H9 (cell line): Measurements from ENCODE around the gene LTBP2. TPM values are rescaled to one million over a fixed set of nuclear protein-coding genes. Genes with fewer than 3 reads are reported as not detected.

Source experiments
- DNase-seq: peaks from one replicate; pipeline ENCODE4 v3.0.0-alpha.2; 2017
- H2AFZ ChIP-seq: one replicate; pipeline ENCODE4 v1.6.1; 2013; ENCODE audit warnings: mild to moderate bottlenecking, low read length, control low read depth, moderate library complexity
- H2AK5ac ChIP-seq: 2 replicates; pipeline ENCODE4 v1.6.1; 2013; ENCODE audit warnings: low read length, control low read depth, mixed read lengths; ENCODE audit not compliant: insufficient read length
- H2BK120ac ChIP-seq: one replicate; pipeline ENCODE4 v1.6.1; 2013; ENCODE audit warnings: low read depth, mild to moderate bottlenecking, low read length, control low read depth, inconsistent platforms; ENCODE audit not compliant: poor library complexity, severe bottlenecking
- H2BK12ac ChIP-seq: 2 replicates; pipeline ENCODE4 v1.6.1; 2013; ENCODE audit warnings: low read length, control low read depth, mixed read lengths, low read depth; ENCODE audit not compliant: insufficient read length
- H2BK15ac ChIP-seq: 2 replicates; pipeline ENCODE4 v1.6.1; 2013; ENCODE audit warnings: low read depth, low read length, control low read depth
- H2BK20ac ChIP-seq: one replicate; pipeline ENCODE4 v1.6.1; 2013; ENCODE audit warnings: low read depth, mild to moderate bottlenecking, low read length, control low read depth, inconsistent platforms; ENCODE audit not compliant: poor library complexity, severe bottlenecking
- H2BK5ac ChIP-seq: 2 replicates; pipeline ENCODE4 v1.6.1; 2013; ENCODE audit warnings: low read length, control low read depth, mixed read lengths; ENCODE audit not compliant: insufficient read length
- H3K14ac ChIP-seq: 2 replicates; pipeline ENCODE4 v1.6.1; 2013; ENCODE audit warnings: low read length, control low read depth; ENCODE audit not compliant: insufficient read depth
- H3K18ac ChIP-seq: 2 replicates; pipeline ENCODE4 v1.6.1; 2013; ENCODE audit warnings: low read depth, mild to moderate bottlenecking, mixed read lengths, low read length, control low read depth; ENCODE audit not compliant: insufficient read length
- H3K23ac ChIP-seq: 2 replicates; pipeline ENCODE4 v1.6.1; 2013; ENCODE audit warnings: low read length, control low read depth, mixed read lengths, low read depth; ENCODE audit not compliant: insufficient read length
- H3K23me2 ChIP-seq: 2 replicates; pipeline ENCODE4 v1.6.1; 2013; ENCODE audit warnings: low read depth, mild to moderate bottlenecking, mixed read lengths, low read length, control low read depth; ENCODE audit not compliant: insufficient read length, poor library complexity, severe bottlenecking
- H3K27ac ChIP-seq: 2 replicates; pipeline ENCODE4 v1.5.1; 2013; ENCODE audit warnings: low read length, control low read depth, mixed read lengths, low read depth; ENCODE audit not compliant: insufficient read length
- H3K27me3 ChIP-seq: 2 replicates; pipeline ENCODE4 v1.6.1; 2013; ENCODE audit warnings: low read length, control low read depth, inconsistent platforms; ENCODE audit not compliant: insufficient read depth
- H3K4ac ChIP-seq: 2 replicates; pipeline ENCODE4 v1.6.1; 2013; ENCODE audit warnings: low read depth, mild to moderate bottlenecking, control low read depth, inconsistent platforms, low read length, moderate library complexity
- H3K4me1 ChIP-seq: 2 replicates; pipeline ENCODE4 v1.6.1; 2013; ENCODE audit warnings: low read length, control low read depth, inconsistent platforms; ENCODE audit not compliant: insufficient read depth
- H3K4me2 ChIP-seq: 2 replicates; pipeline ENCODE4 v1.6.1; 2013; ENCODE audit warnings: low read length, control low read depth, mixed read lengths; ENCODE audit not compliant: insufficient read length, insufficient read depth
- H3K56ac ChIP-seq: 2 replicates; pipeline ENCODE4 v1.6.1; 2013; ENCODE audit warnings: low read depth, mild to moderate bottlenecking, mixed read lengths, low read length, control low read depth; ENCODE audit not compliant: insufficient read length
- H3K79me1 ChIP-seq: 2 replicates; pipeline ENCODE4 v1.6.1; 2013; ENCODE audit warnings: low read depth, mild to moderate bottlenecking, moderate library complexity, low read length, control low read depth, inconsistent platforms; ENCODE audit not compliant: insufficient read depth, poor library complexity, severe bottlenecking
- H3K79me2 ChIP-seq: 2 replicates; pipeline ENCODE4 v1.6.1; 2013; ENCODE audit warnings: low read length, control low read depth, inconsistent platforms; ENCODE audit not compliant: insufficient read depth
- H3K9ac ChIP-seq: 2 replicates; pipeline ENCODE4 v1.6.1; 2013; ENCODE audit warnings: low read length, control low read depth, mixed read lengths; ENCODE audit not compliant: insufficient read length; ENCODE audit errors: extremely low read depth
- H3K9me3 ChIP-seq: one replicate; pipeline ENCODE4 v1.6.1; 2013; ENCODE audit warnings: low read depth, low read length, inconsistent platforms; ENCODE audit not compliant: control insufficient read depth
- H3T11ph ChIP-seq: one replicate; pipeline ENCODE4 v1.6.1; 2013; ENCODE audit warnings: mild to moderate bottlenecking, low read length, control low read depth, inconsistent platforms
- H4K20me1 ChIP-seq: one replicate; pipeline ENCODE4 v1.6.1; 2013; ENCODE audit not compliant: control insufficient read depth, insufficient read length, insufficient read depth
- H4K5ac ChIP-seq: 2 replicates; pipeline ENCODE4 v1.6.1; 2013; ENCODE audit warnings: low read depth, mild to moderate bottlenecking, mixed read lengths, low read length, control low read depth; ENCODE audit not compliant: insufficient read length
- H4K8ac ChIP-seq: replicated peaks from 2 replicates; pipeline ENCODE4 v1.6.1; 2013; ENCODE audit warnings: low read length, control low read depth, mixed read lengths, low read depth; ENCODE audit not compliant: insufficient read length
- H4K91ac ChIP-seq: 2 replicates; pipeline ENCODE4 v1.6.1; 2013; ENCODE audit warnings: low read depth, mild to moderate bottlenecking, moderate library complexity, mixed read lengths, low read length, control low read depth; ENCODE audit not compliant: insufficient read length
- H3K27ac Mint-ChIP-seq, 3 experiments: 2 replicates in 2 of 3; 3 replicates in 1 of 3; pipeline ENCODE4 v1.8.0; 2020 to 2021; ENCODE audit warnings: mixed read lengths in 3 of 3, mild to moderate bottlenecking in 1 of 3, moderate library complexity in 1 of 3
- H3K27me3 Mint-ChIP-seq: 2 replicates; pipeline ENCODE4 v1.8.0; 2021; ENCODE audit warnings: low read depth, mild to moderate bottlenecking, moderate library complexity, mixed read lengths
- H3K36me3 Mint-ChIP-seq, 3 experiments: 2 replicates in 2 of 3; 3 replicates in 1 of 3; pipeline ENCODE4 v1.8.0; 2020 to 2021; ENCODE audit warnings: low read depth in 3 of 3, mixed read lengths in 3 of 3; ENCODE audit not compliant: insufficient read depth in 1 of 3
- H3K4me1 Mint-ChIP-seq, 2 experiments: 2 replicates each; pipeline ENCODE4 v1.8.0; 2020; ENCODE audit warnings: mixed read lengths in 2 of 2
- H3K4me3 Mint-ChIP-seq, 2 experiments: 2 replicates in 1 of 2; 3 replicates in 1 of 2; pipeline ENCODE4 v1.8.0; 2020 to 2021; ENCODE audit warnings: mild to moderate bottlenecking in 2 of 2, mixed read lengths in 2 of 2, moderate library complexity in 1 of 2
- H3K9me3 Mint-ChIP-seq, 2 experiments: 2 replicates in 1 of 2; 3 replicates in 1 of 2; pipeline ENCODE4 v1.8.0; 2020; ENCODE audit warnings: mild to moderate bottlenecking in 2 of 2, mixed read lengths in 2 of 2, moderate library complexity in 1 of 2
- CTCF ChIP-seq: fragments of 200-600 bp; sonication (generic); conservative IDR thresholded peaks from 3 replicates; pipeline ENCODE4 v1.8.0; 2021; ENCODE audit warnings: antibody characterized with exemption, mild to moderate bottlenecking
- WGBS: extraction: QIAGEN DNeasy Blood & Tissue Kit; methylation state at CpG from one replicate; pipeline ENCODE4 v1.1.7; 2013; ENCODE audit warnings: missing lambda C conversion rate, low lambda C conversion rate, mixed read lengths; ENCODE audit not compliant: insufficient read length; ENCODE audit errors: extremely low coverage; 5-methylcytosine and 5-hydroxymethylcytosine counted together
- total RNA-seq: library from RNA; stranded (reverse); gene quantifications from 2 replicates; pipeline ENCODE4 v1.2.1, GENCODE V29; 2021

LTBP2 gene
- total RNA-seq, 1 experiment from 2014 or later, result 0.77 TPM

- no peak overlapping the region for H2BK120ac ChIP-seq
- no peak overlapping the region for H3K18ac ChIP-seq
- H2AFZ ChIP-seq, result no peak overlapping the region
- Mint-ChIP-seq H3K36me3 (peaks cover 11 to 20% (median 16%) of the 10 kb centered on the region in 3 experiments; a peak in 6 of 7 replicates), H3K9me3 (peaks cover 18 to 22% of the 10 kb centered on the region in 2 experiments), H3K27me3 (peaks cover 3% of the 10 kb centered on the region), H3K4me3 (no peak overlapping the region), H3K4me1 (peaks cover 5 to 21% of the 10 kb centered on the region in 2 experiments), H3K27ac (peak overlapping the region in 2 of 3 experiments; percentile 20 to 62; a peak in 2 of 7 replicates)
- H3K56ac ChIP-seq, result no peak overlapping the region
- H3K79me1 ChIP-seq, result no peaks in the 10 kb centered on the region
- H2BK5ac ChIP-seq, result no peak overlapping the region
- H3K23ac ChIP-seq, result no peak overlapping the region
- no peak overlapping the region for H4K91ac ChIP-seq
- no peaks in the 10 kb centered on the region for H3K23me2 ChIP-seq
- no peak overlapping the region for H3K9ac ChIP-seq
- no peak overlapping the region for H2AK5ac ChIP-seq
- H2BK20ac ChIP-seq, result no peak overlapping the region
- H2BK15ac ChIP-seq, result no peak overlapping the region
- no peak overlapping the region for H4K5ac ChIP-seq
- TF ChIP-seq CTCF, result no peak
- H2BK12ac ChIP-seq, result no peak overlapping the region
- no peaks in the 10 kb centered on the region for H3K27me3 ChIP-seq
- H3K4me2 ChIP-seq, result no peak overlapping the region
- no peak overlapping the region for H3T11ph ChIP-seq
- H3K79me2 ChIP-seq, result no peaks in the 10 kb centered on the region
- DNase-seq, result no peak
- H3K9me3 ChIP-seq, result no peaks in the 10 kb centered on the region
- no peaks in the 10 kb centered on the region for H4K20me1 ChIP-seq
- H3K4ac ChIP-seq, result no peak overlapping the region
- WGBS, result no CpG with 5 or more reads among the region's 4 CpGs
- H3K27ac ChIP-seq, result no peak overlapping the region
- H3K4me1 ChIP-seq, result no peaks in the 10 kb centered on the region
- H4K8ac ChIP-seq, result no peak overlapping the region
- no peak overlapping the region for H3K14ac ChIP-seq
Measured at GRCh38 chr14:74457565-74457895, 154.5 kb downstream of the LTBP2 start.
